Colonic mucosa (tissue), 4 donors: Measurements from ENCODE around the gene SACM1L. TPM values are rescaled to one million over a fixed set of nuclear protein-coding genes. Genes with fewer than 3 reads are reported as not detected.

ENCODE experiments used
- DNase-seq: peaks from one replicate; pipeline ENCODE4 v3.0.0-alpha.2; 2020
- H3K27ac ChIP-seq: fragments of 200-600 bp; one replicate; pipeline ENCODE4 v1.8.0; 2021
- H3K27me3 ChIP-seq: fragments of 200-600 bp; one replicate; pipeline ENCODE4 v1.8.0; 2021
- H3K36me3 ChIP-seq: fragments of 200-600 bp; one replicate; pipeline ENCODE4 v1.8.0; 2021
- H3K4me1 ChIP-seq: fragments of 200-600 bp; one replicate; pipeline ENCODE4 v1.8.0; 2021; ENCODE audit warnings: mild to moderate bottlenecking
- H3K4me3 ChIP-seq: fragments of 200-600 bp; one replicate; pipeline ENCODE4 v1.8.0; 2021
- H3K9ac ChIP-seq, 2 donors: one replicate each; pipeline ENCODE4 v1.7.0; 2013; ENCODE audit warnings: control low read depth in 2 of 2, low read depth in 2 of 2, low read length in 2 of 2
- H3K9me3 ChIP-seq: fragments of 200-600 bp; one replicate; pipeline ENCODE4 v1.8.0; 2021
- intact Hi-C: fragments of 100-400 bp; cut with DNase I; formaldehyde crosslinking; loops from one replicate; pipeline ENCODE4 v1.14.1; 2022
- total RNA-seq, 2 donors: library from RNA; stranded (reverse); fragmentation: NEBNext Ultra II Directional in 1 of 2; extraction: Animal tissue kit (Norgen Biotek cat#: 25700) in 1 of 2; gene quantifications; one replicate each; pipeline ENCODE4 v1.2.1, GENCODE V29; 2021
- TF ChIP-seq, protein P1 (sequence below): fragments of 200-600 bp; IDR thresholded peaks from one replicate; pipeline ENCODE4 v1.8.0; 2022; ENCODE audit warnings: antibody characterized with exemption, mild to moderate bottlenecking
- donor health status: healthy.
- donor health status: DM: no; HTN: no; CAD: no.
- donor health status: DM: no; HTN: no; CAD: no.

The SACM1L gene
- total RNA-seq, 2 donors from 2014 or later, result 47.2 TPM

DNA sequence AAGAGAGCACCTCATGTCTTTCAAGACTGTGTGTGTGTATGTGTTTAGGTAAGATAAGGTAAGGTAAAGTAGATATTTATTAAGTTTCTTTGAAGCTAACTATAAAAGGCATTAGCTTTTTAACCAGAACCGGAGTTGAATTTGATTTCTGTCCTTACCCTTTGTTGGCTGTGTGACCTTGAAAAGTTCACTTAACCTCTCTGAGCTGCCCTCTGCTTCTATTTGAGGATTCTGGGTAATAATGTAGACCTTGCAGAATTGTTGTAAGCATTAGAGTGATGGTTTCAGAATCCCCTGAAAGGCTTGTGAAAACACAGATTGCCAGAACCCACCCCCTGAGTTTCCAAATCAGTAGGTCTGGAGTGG lies 21.6 kb upstream of the SACM1L start:
- H3K36me3 ChIP-seq, result no peaks in the 10 kb centered on the region
- no peak overlapping the region for H3K9ac ChIP-seq
- intact Hi-C loops, result loop anchor here (10.0 kb wide), 1 partner anchor 443 kb away; the partner anchor contains the start of gene TMEM158
- H3K4me1 ChIP-seq, result no peaks in the 10 kb centered on the region
- H3K4me3 ChIP-seq, result no peak overlapping the region
- TF ChIP-seq, protein P1, sequence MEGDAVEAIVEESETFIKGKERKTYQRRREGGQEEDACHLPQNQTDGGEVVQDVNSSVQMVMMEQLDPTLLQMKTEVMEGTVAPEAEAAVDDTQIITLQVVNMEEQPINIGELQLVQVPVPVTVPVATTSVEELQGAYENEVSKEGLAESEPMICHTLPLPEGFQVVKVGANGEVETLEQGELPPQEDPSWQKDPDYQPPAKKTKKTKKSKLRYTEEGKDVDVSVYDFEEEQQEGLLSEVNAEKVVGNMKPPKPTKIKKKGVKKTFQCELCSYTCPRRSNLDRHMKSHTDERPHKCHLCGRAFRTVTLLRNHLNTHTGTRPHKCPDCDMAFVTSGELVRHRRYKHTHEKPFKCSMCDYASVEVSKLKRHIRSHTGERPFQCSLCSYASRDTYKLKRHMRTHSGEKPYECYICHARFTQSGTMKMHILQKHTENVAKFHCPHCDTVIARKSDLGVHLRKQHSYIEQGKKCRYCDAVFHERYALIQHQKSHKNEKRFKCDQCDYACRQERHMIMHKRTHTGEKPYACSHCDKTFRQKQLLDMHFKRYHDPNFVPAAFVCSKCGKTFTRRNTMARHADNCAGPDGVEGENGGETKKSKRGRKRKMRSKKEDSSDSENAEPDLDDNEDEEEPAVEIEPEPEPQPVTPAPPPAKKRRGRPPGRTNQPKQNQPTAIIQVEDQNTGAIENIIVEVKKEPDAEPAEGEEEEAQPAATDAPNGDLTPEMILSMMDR, result no peak
- no peaks in the 10 kb centered on the region for H3K9me3 ChIP-seq
- no peaks in the 10 kb centered on the region for H3K27me3 ChIP-seq
- DNase-seq, result no peak
- peak overlapping the region; percentile 25 for H3K27ac ChIP-seq

DNA sequence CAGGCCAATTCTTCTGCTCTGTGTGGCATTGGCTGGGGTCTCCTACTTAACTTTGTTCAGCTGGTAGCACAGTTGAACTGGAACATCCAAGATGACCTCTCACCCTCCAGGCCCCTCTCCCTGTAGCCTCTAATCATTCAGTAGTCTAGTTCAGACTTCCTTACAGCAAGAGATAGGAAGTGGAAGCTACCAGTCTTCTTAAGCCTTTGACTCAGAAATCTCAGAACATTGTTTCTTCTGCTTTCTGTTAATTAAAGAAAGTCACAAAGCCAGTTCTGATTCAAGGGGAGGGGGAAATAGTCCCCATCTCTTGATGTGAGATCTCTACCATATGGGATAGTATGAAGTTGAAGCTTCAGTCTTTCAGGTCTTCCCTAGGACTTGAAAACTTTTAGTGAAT lies 18.8 kb upstream of the SACM1L start:
- H3K4me3 ChIP-seq, result no peak overlapping the region
- no peak overlapping the region for H3K9ac ChIP-seq
- H3K36me3 ChIP-seq, result no peaks in the 10 kb centered on the region
- no peak overlapping the region for H3K27ac ChIP-seq
- no peak for DNase-seq
- H3K27me3 ChIP-seq, result no peaks in the 10 kb centered on the region
- no peaks in the 10 kb centered on the region for H3K9me3 ChIP-seq
- intact Hi-C loops, result no loop called here
- TF ChIP-seq, protein P1, result no peak
- no peaks in the 10 kb centered on the region for H3K4me1 ChIP-seq

DNA sequence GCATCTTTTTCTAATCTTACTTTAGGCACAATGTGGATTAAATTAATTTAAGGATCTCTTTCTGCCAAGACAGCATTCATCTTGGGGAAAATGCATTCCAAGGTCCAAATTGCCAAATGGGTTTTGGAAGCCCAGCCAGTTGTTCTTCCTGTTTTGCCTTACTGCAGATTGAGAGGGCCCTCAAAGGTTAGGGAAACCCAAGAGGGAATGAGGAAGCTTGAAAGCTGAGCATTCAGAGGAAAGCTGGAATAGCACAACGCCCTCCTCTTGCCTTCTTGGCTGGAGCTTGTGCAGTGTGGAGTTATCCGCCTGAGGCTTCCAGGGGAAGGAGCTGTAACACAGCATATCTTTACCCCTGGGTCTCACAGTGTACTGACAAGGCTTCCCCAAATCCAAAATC lies 18.2 kb upstream of the SACM1L start:
- H3K4me1 ChIP-seq, result no peaks in the 10 kb centered on the region
- H3K9me3 ChIP-seq, result no peaks in the 10 kb centered on the region
- no peak overlapping the region for H3K4me3 ChIP-seq
- H3K9ac ChIP-seq, result no peak overlapping the region
- no peaks in the 10 kb centered on the region for H3K36me3 ChIP-seq
- H3K27me3 ChIP-seq, result no peaks in the 10 kb centered on the region
- H3K27ac ChIP-seq, result no peak overlapping the region
- intact Hi-C loops, result no loop called here
- DNase-seq, result no peak
- TF ChIP-seq, protein P1, result no peak

DNA sequence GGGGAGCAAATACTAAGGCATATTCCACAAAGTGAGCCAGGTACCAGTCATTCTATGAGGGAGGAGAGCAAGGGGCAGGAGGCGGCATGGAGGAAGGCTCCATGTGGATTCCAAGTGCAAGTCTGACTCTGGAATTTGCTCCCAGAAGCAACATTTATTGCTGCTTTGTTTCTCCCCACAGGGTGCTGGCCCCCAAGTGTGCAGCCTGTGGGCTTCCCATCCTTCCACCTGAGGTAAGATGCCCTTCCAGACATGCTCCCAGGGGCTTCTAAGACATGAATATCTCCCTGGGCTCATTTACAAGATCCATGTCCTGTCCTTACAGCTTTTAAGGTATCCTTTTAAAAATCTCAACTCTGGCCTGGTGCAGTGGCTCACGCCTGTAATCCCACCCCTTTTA lies 15.9 kb upstream of the SACM1L start:
- TF ChIP-seq, protein P1, result no peak
- Histone ChIP-seq H3K27me3 (no peaks in the 10 kb centered on the region), H3K4me1 (no peaks in the 10 kb centered on the region), H3K36me3 (no peaks in the 10 kb centered on the region), H3K9ac (no peak overlapping the region), H3K9me3 (no peaks in the 10 kb centered on the region), H3K27ac (no peak overlapping the region), H3K4me3 (no peak overlapping the region)
- intact Hi-C loops, result no loop called here
- DNase-seq, result no peak

GRCh38 chr3:45676325-45677032 lies 12.7 kb upstream of the SACM1L start:
- H3K9ac ChIP-seq, result no peak overlapping the region
- H3K4me1 ChIP-seq, result no peaks in the 10 kb centered on the region
- H3K27ac ChIP-seq, result no peak overlapping the region
- intact Hi-C loops, result no loop called here
- no peaks in the 10 kb centered on the region for H3K27me3 ChIP-seq
- no peak overlapping the region for H3K4me3 ChIP-seq
- TF ChIP-seq, protein P1, result no peak
- no peak for DNase-seq
- H3K9me3 ChIP-seq, result no peaks in the 10 kb centered on the region
- H3K36me3 ChIP-seq, result no peaks in the 10 kb centered on the region
